MG63 (cell line): Measurements from ENCODE around the gene RBSN. TPM values are rescaled to one million over a fixed set of nuclear protein-coding genes. Genes with fewer than 3 reads are reported as not detected.

ENCODE experiments used
- total RNA-seq: library from RNA; depleted of rRNA; stranded (reverse); fragments of >200 nt; shearing (Covaris generic); gene quantifications from 2 replicates; pipeline ENCODE4 v1.2.3, GENCODE V29; 2014; ENCODE audit warnings: low replicate concordance; rRNA removed

Gene RBSN
- total RNA-seq, 1 experiment from 2014 or later, result 13.3 TPM

Other genes starting within 250 kb of the RBSN start
- 6.0 and 7.1 TPM in 2 replicates for gene NR2C2, start 151.6 kb downstream of the RBSN start, total RNA-seq
- 8.2 and 27.7 TPM in 2 replicates for gene MRPS25, start 33.8 kb downstream of the RBSN start, total RNA-seq
- 9.6 and 11.2 TPM in 2 replicates for gene CAPN7, start 107.1 kb upstream of the RBSN start, total RNA-seq
- gene SH3BP5, start 233.4 kb upstream of the RBSN start, total RNA-seq, result 2.8 and 3.1 TPM in 2 replicates